HG03108 (cell line): ENCODE data around the gene ROMO1.
"Not testable (repeated sequence)": the region's sequence is repeated elsewhere in the genome, so short reads cannot be mapped to it uniquely, and the experiment has no call there.

ENCODE experiments used
- ATAC-seq: cut with Tn5 transposase; IDR thresholded peaks from one replicate; pipeline ENCODE4 v1.9.1; 2021; ENCODE audit warnings: moderate library complexity; ENCODE audit not compliant: unreplicated experiment

Gene ROMO1

DNA sequence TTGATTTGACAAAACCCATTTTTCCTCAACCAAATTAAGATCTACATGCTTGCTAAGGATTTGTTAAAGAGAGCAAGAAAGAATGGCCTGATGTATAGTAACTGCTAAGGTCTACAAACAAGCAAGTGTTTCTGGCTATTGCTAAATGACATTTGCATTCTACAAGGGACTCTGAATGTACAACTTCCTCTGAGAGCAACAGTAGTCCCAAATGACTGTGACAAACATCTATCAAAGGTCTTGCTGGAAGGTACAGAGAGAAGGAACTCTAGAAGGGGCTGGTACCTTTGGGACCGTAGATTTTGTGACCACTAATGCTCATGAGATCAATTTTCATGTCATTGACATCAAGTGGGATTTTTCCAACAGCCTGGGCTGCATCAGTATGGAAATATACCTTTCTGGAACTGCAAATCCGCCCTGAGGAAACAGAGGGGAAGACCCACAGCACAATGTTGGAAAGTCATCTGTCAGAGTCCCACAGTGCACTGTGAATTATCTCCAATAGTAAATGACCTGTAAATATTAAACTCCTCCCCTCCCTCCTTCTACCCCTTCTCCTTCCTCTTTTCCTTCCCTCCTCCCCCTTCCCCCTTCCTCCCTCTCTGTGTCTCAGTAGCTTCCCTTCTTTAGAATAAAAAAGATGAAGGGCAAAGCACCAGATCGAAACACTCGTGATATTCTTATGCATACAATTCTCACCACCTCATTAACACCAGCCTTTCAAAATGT, 18.6 kb upstream of the ROMO1 start:
- no peak for ATAC-seq

DNA sequence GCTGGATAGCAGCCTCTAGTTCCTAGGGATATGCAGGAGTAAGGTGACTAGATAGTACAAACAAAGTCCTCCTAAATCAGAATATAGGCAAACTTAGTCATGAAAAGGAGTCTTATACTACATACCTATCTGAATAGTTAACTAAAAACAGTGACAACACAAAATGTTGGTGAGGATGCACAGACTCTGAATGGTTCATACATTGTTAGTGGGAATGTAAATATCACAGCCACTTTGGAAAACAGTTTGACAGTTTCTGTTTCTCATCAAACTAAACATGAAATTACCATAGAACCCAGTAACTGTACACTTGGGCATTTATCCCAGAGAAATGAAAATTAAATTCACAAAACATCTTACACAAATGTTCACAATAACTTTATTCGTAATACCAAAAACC, 17.2 kb upstream of the ROMO1 start:
- no peak for ATAC-seq

GRCh38 chr20:35685368-35685767, 13.8 kb upstream of the ROMO1 start:
- not testable (repeated sequence) for ATAC-seq

GRCh38 chr20:35686872-35687271, 12.3 kb upstream of the ROMO1 start:
- not testable (repeated sequence) for ATAC-seq

DNA sequence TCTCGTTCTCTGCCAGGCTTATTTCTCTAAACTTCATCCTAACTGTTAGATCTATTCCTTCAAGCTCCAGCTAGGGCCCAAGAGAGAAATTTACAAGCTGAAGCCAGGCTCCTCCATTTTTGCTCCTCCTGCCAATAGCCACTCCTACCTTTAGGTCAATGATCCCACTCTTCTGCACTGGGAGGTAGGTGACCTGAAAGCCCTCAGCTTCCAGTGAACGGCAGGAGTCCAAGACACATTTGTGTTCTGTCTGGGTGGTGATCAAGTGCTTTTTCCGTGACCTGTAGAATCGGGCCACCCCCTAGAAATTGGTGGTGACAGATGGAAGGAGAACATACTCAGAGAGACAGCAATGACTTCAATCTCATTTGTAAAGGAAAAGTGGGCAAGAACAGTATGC, 8.9 kb upstream of the ROMO1 start:
- no peak for ATAC-seq

DNA sequence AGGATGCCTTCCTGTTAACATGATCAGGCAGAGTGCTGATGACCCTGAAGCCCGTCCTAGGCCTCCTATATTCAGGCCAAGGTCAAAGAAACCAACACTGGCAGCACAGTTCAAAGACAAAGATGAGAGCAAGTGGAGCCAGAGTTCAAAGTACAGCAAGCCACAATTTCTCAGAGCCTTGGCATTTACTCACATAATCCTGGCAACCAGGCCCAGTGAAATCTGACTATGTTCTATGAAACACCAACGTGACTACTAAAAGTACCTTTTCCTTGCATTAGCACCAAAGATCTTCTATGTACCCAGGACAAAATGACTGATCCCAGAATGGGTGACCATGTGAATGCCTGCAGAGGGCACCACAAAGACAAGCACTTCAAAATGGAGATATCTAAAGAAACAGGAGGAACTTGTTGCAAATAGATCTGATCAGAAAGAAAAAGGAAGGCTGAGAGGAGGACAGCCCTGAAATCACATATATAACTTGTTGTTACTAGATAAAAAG, 3.9 kb upstream of the ROMO1 start:
- ATAC-seq = no peak

DNA sequence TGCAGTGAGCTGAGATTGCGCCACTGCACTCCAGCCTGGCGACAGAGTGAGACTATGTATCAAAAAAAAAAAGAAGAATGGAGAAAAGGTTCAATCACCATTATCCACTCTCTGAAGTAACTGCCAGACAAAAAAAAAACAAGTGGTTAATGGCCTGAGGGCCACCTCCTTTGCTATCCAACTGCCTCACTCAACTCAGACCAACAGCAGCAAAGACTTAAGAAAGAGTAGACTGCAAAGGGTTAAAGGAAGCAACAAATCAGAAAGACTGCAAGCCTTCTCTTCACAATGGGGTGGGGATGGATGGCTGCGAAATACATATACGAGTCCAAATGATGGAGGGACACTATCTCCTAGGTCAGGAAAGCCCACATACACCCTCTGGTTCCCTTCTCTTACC, 3.2 kb upstream of the ROMO1 start:
- ATAC-seq = no peak

DNA sequence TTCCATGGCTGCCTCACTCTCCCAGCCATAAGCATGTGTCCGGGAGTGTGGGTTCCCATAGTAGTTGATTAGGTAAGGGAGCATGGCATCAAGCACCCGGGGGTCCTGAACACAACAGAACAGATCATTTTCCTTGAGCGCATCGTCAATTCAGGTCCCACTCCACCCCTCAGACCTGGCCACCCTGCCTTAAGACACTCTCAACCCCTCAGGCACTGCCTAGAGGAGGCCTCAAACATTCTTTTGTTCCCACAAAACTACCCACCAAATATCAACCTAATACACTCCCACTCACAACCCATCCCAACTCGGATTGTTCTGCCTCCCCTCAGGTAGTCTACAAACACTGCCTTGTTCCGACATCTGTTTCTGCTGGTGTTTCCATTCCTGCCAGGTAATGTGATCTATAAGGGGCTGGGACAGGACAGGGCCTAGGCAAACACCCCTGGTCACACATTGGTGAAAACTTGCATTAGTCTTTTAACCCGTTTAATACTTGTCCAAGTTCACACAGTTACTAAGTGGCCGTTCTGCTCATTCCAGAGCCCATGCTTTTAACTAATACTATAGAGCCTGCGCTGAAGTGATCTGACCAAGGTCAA, 1.4 kb upstream of the ROMO1 start:
- no peak for ATAC-seq

DNA sequence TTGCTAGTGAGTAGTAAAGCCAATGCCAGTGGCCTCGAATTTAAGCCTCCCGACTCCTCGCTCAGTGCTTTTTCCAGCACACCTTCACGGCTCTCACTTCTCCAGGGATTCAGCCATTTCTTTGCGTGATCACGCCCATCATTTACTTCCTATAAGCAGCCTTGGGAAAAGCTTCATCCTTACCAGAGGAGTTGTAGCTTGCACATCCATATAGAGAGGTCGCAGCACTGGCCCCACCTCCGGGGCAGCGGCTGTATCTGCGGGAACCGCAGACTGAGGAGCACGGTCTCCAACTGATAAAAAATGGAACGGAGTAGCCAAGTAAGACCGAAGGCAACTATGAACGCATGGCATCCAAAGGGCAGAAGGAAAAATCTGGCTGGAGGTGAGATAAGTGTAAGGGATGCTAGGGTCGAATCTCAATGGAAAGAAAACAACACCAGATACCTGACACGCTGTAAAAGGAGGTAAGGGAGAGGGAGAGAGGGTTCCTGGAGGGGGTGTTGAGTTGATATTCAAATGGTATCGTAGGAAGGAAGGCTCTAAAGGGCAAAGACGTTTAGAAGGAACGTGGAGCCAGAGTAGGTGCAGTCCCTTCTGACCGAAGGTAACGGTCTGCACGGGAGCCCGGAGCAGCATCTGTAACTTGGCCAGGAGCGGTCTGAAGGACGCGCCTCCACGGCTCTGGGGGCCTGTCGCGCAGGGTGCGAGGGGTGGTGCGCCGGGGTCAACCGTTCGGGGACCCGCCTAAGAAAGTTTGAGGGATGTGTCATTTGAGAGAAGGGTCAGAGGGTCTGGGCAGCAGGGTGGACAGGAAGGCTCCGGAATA, 693 bp upstream of the ROMO1 start:
- ATAC-seq = no peak

GRCh38 chr20:35699957-35700624, 886 bp downstream of the ROMO1 start:
- no peak for ATAC-seq

- no peak for ATAC-seq
These were observed 1.5 kb downstream of the ROMO1 start for GRCh38 chr20:35700625-35701148.

GRCh38 chr20:35702051-35702823, 3.0 kb downstream of the ROMO1 start:
- ATAC-seq = no peak

- ATAC-seq = no peak
These were observed 3.9 kb downstream of the ROMO1 start for GRCh38 chr20:35702824-35703695.

DNA sequence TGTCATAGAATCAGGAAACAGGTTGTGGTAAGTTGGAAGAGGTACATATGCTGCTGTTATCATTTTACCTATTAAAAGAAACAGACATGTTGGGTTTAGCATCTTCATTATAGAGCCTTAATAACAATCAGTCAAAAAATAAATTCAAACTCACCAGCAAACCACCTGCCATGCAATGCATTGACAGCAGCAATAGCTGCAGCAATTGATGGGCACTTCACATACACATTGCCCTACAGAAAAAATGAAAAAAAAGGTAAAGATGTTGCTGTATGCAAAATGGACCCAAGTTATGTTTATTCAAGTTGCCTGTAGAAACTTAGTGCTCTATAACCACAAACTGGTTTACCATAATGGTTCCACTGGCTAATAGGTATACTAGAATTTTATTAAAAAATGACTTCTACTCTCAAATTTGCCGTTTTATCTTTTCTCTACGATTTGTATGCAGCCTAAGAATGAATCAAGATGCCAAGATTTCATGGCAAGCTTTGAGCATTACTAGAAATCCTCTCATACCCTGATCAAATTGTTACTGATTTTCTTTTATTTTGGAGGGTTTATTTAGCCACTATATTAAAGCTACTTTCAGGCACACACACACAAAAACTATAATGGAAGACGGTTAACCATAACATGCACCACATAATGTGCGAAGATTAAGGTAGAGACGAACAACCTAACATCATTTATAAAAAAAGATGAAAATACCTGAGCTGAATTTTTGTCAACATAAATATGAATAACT, 5.5 kb downstream of the ROMO1 start:
- ATAC-seq = no peak

- ATAC-seq = not testable (repeated sequence)
These were observed 6.7 kb downstream of the ROMO1 start for GRCh38 chr20:35705894-35706293.

DNA sequence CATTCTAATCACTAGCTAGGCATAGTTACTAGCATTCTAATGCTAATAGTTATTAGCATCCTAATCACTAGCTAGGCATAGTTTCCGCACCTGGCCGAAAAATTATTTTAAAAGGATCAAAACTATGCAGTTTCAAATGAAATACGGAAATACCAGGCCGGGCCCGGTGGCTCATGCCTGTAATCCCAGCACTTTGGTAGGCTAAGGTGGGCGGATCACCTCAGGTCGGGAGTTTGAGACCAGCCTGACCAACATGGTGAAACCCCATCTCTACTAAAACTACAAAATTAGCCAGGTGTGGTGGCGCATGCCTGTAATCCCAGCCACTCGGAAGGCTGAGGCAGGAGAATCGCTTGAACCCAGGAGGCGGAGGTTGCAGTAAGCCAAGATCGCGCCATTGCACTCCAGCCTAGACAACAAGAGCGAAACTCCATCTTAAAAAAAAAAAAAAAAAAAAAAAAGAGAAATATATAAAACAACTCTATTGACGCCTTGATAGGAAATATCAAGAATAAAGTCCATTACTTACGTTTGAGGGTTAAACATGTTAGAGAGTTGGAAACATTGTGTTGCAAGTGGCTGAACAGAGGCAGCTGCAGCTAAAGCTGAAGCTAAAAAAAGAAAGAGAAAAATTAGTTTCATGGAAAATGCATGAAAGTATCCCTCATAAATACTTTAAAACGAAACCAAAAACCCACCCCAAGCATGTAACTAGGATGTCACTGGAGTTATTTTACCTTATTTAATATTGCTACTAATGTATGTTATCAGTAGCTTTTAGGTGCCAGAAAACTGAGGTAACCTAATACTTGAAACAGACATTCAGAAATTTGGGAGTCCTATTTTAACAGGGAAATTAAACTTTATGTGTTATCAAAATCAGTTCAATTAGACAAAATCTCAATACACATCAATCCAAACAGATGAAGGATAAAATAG, 7.7 kb downstream of the ROMO1 start:
- not testable (repeated sequence) for ATAC-seq

DNA sequence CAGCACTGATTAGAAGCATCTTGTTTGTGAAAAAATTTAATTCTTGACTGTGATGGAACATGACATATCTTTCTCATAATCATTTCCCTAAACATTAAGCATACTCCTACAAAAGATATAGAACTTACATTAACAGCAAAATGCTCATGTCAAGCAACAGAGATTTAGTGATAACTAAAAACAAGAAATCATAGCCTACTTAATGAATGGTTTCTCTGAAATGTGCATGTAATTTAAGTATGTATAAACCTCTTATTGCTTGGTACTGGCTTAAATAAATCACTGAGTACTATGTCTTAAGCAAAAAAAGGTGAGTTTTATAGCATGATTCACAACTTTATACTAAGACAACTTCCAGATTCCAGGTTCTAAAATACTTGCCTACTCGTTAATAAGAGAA, 9.3 kb downstream of the ROMO1 start:
- no peak for ATAC-seq
